ENCODE results near the gene CASP8.

DNA sequence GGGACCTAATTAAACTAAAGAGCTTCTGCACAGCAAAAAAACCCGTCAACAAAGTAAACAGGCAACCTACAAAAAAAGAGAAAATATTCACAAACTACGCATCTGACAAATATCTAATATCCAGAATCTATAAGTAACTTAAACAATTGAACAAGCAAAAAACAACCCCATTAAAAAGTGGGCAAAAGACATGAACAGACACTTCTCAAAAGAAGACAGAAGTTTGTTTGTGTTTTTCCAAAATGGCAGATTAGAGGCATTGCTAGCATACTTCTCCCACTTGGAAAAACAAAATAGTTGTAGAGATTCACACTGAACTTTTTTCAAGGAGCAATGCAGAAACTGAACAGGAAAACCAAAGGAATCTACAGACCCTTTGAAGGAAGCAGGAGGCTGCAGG, 59.2 kb downstream of the CASP8 start:
- TF ChIP-seq, protein P1, sequence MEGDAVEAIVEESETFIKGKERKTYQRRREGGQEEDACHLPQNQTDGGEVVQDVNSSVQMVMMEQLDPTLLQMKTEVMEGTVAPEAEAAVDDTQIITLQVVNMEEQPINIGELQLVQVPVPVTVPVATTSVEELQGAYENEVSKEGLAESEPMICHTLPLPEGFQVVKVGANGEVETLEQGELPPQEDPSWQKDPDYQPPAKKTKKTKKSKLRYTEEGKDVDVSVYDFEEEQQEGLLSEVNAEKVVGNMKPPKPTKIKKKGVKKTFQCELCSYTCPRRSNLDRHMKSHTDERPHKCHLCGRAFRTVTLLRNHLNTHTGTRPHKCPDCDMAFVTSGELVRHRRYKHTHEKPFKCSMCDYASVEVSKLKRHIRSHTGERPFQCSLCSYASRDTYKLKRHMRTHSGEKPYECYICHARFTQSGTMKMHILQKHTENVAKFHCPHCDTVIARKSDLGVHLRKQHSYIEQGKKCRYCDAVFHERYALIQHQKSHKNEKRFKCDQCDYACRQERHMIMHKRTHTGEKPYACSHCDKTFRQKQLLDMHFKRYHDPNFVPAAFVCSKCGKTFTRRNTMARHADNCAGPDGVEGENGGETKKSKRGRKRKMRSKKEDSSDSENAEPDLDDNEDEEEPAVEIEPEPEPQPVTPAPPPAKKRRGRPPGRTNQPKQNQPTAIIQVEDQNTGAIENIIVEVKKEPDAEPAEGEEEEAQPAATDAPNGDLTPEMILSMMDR (IDR thresholded peaks at IDR 0.05; ENCODE audit: poor library complexity) = no peak
- TF ChIP-seq EZH2phosphoT487 (IDR thresholded peaks at IDR 0.05; ENCODE audit: low read depth, severe bottlenecking, unreplicated experiment) = no peak

Measured in hepatocyte (in vitro differentiated cells).